Testis (tissue), 2 donors: ENCODE data around the gene FBN1.

Experiments
- POLR2A ChIP-seq: fragments of 450-650 bp; IDR thresholded peaks from one replicate; pipeline ENCODE4 v1.6.1; 2017; ENCODE audit warnings: antibody characterized with exemption, mild to moderate bottlenecking, moderate library complexity
- TF ChIP-seq, protein P1 (sequence below), 3 experiments: fragments of 450-650 bp in 2 of 3; fragments of 200-600 bp in 1 of 3; sonication (generic) in 1 of 3; IDR thresholded peaks; one replicate each; pipeline ENCODE4 v1.5.1; 2016 to 2019; ENCODE audit warnings: antibody characterized with exemption in 3 of 3, mild to moderate bottlenecking in 2 of 3, moderate library complexity in 1 of 3

GRCh38 chr15:48541341-48542278 is 103.9 kb downstream of the FBN1 start:
- TF ChIP-seq, protein P1, sequence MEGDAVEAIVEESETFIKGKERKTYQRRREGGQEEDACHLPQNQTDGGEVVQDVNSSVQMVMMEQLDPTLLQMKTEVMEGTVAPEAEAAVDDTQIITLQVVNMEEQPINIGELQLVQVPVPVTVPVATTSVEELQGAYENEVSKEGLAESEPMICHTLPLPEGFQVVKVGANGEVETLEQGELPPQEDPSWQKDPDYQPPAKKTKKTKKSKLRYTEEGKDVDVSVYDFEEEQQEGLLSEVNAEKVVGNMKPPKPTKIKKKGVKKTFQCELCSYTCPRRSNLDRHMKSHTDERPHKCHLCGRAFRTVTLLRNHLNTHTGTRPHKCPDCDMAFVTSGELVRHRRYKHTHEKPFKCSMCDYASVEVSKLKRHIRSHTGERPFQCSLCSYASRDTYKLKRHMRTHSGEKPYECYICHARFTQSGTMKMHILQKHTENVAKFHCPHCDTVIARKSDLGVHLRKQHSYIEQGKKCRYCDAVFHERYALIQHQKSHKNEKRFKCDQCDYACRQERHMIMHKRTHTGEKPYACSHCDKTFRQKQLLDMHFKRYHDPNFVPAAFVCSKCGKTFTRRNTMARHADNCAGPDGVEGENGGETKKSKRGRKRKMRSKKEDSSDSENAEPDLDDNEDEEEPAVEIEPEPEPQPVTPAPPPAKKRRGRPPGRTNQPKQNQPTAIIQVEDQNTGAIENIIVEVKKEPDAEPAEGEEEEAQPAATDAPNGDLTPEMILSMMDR (IDR thresholded peaks at IDR 0.05) = no peak
- TF ChIP-seq POLR2A = no peak
